OCI-M1 (cell line): ENCODE measurements around the gene WLS.
"Not testable (repeated sequence)": the region's sequence is repeated elsewhere in the genome, so short reads cannot be mapped to it uniquely, and the experiment has no call there.

Experiments
- DNase-seq: peaks from one replicate; lab custom pipeline; 2025; lab: John Stamatoyannopoulos, UW

WLS gene

DNA sequence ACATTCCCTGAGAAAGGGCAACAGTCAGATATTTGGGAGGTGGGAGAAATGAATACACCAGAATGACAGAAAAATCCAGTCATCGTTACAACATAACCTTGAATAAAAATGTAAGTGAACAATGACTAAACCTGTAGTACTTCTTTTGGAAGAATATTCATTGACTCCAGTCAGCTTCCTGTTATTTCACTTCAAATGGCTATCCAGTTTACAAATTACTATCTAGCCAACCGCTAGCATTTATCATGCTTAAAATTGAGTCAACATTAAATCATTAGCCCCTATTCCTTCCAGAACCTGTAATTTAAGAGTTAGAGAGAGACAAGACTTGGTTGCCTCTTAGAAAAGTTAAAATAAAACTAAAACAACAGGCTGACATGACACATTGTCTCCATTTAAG, 33.6 kb downstream of the WLS start:
- DNase-seq, result no peak

DNA sequence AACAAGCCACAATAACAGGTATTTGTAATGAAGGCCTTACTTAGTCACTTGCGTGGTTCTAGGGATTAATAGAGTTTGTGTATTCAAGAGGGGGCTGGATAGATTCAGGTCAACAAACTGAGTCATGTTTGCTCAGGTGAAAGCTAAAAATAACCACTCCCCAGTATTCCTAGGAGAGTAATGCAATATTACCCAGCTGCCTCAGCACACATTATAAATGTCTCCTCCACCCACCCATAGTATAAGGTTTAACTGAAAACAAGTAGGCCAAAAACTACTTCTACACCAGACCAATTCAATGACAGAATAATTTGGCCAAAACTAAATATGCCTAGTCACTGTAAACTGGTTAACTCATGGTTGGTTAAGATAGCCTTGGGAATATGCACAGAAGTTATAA, 34.4 kb downstream of the WLS start:
- DNase-seq, result peak; percentile 7

DNA sequence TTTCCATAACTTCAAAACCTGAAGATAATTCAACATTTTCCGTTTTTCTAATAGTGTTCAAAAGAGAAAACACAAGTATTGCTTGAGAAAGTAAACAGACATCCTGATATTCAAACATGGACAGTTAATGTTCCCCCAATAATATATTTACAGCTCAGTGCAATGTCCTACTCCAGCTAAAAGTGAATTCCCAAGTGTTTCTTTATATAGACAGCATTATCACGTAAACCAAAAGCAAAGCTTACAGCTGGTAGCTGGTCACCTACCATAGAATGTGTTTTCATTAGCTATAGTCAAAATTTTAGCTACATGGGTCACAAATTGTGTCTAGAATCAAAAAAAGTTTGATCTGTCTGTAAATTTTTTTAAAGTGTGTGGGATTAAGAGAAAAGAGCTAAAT, 34.9 kb downstream of the WLS start:
- no peak for DNase-seq

DNA sequence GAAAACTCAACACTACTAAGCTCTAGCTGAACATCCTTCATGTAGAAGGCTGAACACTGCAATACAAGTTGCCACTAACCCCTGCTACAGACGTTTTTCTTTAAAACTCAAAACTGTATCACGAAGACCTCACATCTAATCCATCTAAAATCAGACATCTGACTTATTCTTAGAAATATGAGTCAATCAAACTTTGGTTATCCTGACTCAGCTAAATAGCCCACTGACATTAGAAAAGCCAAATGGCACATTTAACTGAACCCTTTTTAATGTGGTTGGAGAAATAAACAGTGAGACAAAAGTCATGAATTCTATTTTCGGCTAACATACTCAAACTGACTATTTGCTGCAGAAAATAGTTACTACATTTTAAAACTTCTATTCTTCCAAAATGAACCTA, 35.6 kb downstream of the WLS start:
- DNase-seq, result peak; percentile 38

DNA sequence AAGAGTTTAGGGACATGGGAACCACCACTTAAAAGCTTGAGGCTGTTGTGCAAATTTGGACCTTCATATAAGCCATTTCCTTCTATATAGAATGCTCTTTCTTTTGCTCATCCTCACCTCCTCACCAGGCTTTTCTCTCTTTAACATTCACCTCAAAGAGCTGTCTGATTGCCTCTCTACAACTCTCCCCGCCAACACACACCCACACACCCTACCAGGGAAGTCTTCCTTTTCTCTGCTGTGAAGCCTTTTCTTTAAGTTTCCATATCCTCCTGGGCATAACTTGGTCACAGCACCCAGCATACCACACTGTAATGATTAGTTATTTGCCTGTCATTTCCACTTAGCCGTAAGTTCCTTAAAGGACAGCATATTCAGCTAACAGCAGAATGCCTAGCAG, 40.6 kb downstream of the WLS start:
- DNase-seq, result no peak

DNA sequence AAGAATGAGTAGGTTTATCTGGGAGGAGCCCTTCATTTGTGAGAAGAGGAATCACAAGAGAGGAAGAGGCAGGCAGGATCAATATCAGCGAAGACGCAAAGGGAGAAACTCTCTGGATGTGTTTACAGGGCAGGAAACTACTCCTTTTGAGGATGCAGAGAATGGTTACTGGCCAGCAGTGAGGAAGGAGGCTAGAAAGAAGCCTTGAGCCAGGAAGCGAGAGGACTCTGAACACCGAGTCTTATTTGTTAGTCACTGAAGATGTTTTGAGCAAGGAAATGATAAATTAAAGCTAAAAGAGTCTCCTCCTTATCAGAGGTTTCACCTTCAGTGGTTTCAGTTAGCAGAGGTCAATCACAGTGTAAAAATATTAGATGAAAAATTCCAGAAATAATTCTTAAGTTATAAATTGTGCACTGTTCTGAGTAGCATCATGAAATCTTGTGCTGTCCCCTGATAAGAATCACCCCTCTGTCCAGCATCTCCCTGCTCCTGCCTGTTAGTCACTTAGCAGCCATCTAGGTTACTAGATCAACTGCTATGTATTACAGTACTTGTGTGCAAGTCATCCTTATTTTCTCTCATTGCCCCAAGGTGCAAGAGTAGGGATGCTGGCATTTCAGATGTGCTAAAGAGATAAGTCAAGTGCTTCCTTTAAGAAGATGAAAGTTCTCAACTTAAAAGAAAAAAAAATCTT, 43.5 kb downstream of the WLS start:
- DNase-seq, result no peak

DNA sequence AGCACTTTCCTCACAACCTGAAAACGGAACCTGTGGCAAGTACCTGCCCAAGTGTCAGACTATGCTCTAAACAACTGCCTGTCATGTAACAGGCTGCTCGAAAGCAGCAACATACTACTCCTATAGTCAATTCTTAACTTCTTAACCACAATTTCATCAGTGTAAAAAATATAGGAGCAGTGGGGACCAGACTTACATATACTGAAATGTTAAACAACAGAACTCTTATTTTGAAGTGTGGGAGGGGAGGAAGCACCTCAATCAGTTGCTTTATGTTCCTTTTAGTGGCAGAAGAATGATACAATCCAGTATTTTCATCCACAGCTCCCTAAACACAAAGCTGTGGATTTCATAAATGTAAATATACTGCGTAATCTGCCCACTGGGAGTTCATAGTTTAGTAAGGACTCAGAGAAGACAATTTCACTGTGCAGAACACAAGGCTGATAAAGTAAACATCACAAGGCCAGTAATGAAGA, 44.2 kb downstream of the WLS start:
- DNase-seq, result no peak

DNA sequence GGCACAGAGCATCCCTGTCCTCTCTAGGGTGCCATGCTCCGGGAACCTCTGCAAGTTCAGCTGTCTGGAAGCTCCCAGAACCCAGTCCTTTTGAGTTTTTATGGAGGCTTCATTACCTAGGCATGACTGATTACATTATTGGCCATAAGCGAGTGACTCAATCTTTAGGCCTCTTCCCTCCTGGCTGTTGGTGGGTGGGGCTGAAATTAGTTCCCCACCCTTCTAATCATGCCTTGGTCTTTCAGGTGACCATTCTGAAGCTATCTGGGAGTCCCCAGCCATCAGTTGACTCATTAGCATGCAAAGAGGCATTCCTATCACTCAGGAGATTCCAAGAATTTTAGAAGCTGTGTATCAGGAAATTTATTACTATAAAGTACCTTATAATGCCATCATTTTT, 46.6 kb downstream of the WLS start:
- no peak for DNase-seq

DNA sequence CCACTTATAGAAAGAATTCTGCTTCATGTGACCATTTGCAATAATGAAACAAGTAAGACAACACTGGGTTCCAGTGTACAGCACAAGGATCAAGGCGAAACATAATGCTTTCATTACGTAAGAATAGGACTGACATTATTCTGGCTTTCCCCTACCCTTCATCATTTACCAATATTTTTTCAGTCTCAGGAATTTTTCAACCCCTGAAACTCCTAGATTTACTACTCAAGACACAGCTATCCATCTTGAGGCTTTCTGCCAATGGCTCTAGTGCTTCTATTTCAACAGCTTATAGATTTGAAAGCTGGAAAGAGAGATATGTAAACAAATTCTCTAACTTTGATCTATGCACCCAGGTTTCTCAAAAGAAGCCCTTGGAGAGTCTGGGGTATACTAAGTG, 48.4 kb downstream of the WLS start:
- DNase-seq, result no peak

DNA sequence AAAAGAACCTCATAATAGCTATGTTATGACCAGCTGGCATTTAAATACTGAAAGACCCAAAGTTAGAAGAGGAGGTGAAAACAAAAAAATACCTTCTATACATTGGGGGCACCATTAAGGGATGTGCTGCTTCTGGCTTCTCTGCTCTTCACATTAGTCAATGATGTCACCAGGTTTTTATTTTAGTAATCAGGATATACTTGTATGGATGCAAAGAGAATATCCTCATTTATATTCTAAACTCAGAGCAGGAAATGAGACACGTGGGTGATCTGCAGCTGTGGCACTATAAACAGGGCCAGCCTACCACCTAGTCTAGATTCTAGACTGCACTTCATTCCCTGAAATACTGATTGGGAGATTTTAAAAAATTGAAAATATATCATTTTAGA, 51.2 kb downstream of the WLS start:
- DNase-seq, result no peak

DNA sequence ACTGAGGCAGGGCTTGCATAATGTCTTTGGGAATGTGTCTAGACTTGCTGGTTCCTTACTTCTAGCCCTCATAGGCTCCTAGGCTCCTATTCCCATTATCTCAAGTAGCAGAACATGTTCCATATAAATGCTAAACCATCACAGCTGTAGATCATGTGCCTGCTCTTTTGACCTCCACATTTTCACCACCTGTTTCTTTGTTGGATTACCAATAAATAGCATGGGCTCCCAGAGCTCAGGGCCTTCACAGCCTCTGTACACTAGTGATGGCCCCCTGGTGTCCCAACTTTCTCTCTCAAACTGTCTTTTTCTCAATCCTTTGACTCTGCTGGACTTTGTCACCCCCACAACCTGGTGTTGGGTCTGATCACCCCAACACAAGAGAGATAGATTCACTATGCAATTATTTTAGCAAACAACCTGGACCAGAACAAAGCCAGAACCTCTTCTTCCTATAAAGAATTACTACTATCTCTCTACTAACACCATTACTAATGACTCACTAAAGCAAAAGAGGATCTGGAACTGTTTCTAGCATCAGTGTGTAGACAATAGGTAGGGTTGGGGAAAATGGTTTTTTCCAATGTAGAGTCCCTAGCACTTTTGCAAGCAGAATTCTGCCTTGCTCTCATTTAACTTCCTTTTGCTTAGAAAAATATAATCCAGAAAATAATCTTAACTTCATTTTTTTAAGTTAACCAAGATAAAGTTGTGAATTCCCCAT, 51.7 kb downstream of the WLS start:
- no peak for DNase-seq

DNA sequence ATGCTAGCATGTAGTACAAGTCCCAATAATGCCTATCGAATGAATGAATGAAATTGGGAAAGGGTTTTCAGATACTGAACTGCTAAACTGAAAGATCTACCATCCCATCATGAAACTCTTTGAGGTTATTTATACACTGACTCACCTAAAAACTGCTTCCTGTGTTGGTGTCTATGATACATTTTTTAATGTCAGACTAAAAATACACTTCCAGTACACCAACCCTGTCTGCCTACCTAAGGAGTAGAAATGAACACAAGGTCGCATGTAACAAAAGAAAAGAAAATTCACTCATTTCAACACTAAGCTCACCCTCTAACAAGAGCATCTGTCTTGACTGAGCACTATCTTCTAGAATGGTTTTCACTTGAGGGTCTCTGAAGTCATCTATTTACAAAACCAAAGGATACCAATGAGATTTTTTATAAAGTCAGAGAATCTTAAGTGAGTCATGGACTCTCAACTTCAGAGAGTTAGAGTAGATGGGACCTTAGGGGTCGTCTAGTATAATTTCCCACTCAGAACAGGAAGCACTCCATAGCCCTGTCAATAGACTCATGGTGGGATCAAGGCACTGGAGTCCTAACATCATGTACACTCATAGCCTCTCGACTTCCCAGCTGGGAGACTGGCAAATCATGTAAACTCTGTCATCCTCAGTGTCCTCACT, 53.4 kb downstream of the WLS start:
- no peak for DNase-seq

DNA sequence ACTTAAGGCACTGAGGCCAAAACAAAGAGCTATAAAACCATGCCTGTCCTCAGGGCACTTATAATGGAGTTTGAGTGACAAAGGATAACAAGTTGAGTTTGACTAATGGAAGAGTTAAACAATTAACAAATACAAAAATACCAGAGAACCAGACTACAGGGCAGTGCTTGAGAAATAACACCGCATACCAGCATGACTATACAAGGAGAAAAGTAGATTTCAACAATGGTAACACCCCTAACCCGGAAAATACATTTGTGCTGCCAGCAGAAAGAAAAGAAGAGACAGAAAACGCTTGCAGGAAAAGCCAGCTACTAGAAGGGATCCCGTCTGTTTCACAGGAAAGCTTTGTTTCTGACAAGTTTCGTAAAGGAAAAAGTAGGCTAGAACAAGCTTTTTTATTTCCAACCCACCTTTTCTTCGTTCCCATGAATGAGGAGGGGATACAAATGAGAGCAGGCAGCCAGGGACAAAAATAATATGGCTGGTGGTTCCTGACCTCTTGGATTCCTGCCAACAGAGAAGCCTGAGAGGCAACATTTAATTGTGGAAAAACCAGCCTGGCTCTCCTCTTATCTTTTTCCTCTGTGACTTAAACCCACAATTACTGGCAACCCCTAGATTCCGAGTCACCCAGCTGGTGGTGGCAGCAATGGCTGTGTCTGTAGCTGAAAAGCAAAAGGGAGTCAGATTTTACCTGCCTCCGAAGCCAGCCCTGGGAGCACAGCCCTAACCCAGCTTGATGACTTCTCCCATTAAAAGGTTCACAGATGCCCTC, 56.5 kb downstream of the WLS start:
- peak; percentile 41 for DNase-seq

DNA sequence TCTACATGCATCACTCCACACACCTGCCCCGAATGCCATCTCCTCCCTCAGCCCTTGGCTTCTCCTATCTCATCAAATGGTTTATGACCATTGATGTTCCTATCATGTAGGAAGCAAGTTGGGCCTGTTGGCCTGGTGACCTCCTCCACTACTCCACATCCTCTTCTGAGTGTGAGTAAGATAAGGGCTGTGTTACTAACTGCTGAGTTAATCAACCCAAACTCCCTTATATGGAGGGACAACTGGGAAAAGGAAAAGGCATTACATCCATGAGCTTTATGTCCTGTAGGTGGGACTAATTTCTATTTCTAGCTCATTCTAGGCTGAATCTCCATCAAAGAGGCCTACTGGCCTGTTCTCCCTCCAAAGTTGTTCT, 57.6 kb downstream of the WLS start:
- peak; percentile 9 for DNase-seq

DNA sequence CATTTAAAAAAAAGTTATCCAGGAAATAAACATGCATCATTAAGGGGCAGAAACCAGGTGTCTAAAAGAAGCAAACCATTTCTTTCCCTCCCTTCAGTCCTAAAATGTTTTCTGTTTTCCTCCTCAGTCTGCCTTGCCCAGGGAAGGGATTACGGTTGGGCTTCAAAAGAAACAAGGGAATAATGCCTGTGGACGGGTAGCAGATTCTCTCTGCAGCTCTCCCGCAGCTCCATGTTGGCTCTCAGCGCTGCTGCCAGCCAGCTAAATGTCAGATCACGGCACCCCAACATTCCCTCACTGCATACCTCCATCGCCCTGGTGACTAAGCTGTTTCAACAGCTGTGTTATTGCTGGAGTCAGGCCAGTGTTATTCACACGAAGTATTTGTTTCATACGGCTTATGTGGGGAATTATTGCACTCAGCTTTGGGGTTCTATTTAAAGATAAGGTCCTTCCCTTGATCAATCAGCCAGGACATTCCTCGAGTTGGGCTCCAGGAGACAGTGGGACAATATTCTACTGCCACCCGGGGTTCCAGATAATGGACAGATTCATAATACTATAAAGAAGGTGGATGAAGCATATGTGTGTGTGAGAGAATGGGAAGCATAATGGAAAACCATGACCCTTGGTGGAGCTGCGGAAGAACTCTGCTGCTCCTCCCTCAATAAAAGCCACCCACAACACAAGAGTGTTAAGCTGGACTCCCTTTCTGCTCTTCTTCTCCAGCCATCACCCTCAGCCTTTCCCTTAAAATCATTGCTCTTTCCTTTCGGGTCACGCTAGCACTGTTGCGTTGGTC, 58.2 kb downstream of the WLS start:
- no peak for DNase-seq

DNA sequence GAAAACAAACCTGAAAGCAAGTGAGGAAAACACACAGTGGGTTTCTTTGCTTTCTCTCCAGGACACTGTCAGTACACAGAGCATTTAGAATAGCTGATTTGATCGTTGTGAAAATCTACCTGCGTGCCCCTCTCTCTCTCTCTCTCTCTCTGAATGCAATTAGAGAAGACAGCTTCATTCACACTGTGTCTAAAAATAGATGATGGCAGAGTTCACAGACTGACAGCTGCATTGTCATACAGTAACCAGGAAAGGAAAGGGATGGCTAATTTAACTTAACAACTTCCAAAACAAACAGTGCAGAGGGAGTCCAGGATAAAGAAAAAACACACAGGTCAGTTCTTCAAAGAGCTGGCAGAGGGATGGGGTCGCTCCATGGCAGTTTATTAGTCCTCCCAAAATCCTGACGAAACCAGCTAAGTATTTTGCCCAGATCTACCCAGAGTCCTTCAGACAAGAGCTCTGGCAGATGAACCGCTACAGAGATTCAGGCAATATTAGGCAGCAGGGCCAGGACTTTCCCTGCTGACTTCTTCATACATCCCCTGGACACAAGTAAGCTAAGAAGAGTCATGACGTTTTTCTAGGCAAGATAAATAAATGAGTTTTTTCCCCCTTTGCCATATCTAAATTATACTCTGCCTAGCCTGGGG, 58.9 kb downstream of the WLS start:
- DNase-seq, result no peak

DNA sequence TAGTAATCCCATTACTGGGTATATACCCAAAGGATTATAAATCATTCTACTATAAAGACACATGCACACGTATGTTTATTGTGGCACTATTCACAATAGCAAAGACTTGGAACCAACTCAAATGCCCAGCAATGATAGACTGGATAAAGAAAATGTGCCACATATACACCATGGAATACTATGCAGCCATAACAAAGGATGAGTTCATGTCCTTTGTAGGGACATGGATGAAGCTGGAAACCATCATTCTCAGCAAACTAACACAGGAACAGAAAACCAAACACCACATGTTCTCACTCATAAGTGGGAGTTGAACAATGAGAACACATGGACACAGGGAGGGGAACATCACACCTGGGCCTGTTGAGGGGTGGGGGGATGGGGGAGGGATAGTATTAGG, 60.5 kb downstream of the WLS start:
- not testable (repeated sequence) for DNase-seq

DNA sequence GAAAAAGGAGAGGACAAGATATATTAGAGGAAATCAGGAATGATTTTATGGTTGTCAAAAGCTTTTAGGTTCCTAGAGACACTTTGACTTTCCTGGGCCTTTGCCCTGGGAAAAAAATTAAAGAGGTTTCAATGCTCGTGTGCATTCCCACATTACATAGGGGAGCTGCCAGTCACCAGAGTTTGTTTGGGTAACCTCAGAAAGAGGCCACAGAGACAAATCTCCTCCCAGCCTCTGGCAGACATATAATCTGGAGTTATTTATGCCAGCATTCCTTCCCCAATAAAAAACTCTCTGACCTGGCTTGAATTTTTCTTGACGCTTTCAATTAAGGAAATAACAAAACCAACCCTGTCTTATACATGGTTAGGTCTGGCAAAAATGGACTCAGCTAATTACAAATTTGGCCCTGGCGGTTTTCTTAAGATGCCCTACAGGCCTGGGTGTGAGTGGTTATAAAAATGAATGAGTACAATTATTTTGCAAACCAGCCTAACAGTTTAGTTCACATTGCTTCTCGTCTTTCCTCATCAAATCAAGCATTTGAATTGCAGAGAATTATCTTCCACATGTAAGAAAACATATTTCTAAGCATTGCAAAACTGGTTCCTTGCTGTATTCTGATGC, 63.7 kb downstream of the WLS start:
- DNase-seq, result no peak

DNA sequence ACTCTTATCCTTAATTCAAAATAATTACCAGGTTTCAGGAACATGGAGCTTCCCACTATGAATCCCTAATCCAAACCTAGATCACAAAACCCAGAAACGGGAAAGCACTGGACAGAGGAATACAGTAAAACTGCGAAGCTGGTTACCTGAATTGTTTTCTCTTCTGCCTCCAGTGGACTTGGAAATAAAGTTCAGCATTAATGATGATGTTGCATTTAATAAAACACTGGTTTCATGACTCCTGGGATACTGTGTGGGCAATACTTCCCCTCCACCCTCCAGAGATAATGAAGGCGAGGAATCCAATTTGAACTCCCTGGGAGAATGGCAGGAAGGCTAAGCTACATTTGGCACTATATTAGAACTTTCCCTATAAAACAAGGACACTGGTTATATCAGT, 65.1 kb downstream of the WLS start:
- DNase-seq, result no peak

DNA sequence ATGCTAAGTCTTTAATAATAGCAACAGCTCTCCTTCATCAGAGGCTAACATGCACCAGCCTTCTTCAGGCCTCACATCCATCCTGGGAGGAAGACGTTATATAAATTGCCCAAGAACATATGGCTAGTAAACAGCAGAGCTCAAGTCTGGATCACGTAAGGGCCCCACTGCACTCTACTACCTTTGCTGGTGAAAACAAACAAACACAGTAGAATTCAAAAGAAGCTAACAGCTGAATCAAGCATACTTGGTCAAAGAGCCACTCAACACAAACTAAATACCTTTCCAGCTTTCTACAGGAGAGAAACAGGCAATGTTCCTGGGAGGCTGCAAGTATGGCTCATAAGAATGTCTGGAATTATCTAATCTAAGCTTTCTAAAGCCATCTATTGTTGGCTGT, 66.0 kb downstream of the WLS start:
- no peak for DNase-seq

DNA sequence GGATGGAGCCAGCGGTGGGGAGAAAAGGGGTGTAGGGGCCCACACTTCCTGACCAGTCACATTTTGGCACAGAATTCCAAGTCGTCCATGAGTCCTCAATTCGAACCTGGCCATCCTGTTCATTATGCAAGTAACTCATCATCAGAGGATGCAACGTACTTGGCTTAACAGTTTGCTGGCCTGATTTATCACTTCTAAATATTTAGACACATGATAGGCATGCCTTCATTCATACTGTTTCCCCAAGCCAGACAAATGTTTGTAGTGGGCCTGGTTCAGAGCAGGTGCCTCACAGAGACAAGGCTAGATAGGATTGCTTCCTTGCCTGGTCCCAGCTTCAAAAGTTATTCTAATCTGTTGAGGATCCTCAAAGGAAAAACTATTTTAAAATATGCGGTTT, 66.7 kb downstream of the WLS start:
- no peak for DNase-seq
